ENCODE results near the gene BICD1.
A peak's percentile ranks its signal among the peaks of the same experiment; 100 is the strongest.
"Not testable (repeated sequence)": the region's sequence is repeated elsewhere in the genome, so short reads cannot be mapped to it uniquely, and the experiment has no call there.

The BICD1 gene

DNA sequence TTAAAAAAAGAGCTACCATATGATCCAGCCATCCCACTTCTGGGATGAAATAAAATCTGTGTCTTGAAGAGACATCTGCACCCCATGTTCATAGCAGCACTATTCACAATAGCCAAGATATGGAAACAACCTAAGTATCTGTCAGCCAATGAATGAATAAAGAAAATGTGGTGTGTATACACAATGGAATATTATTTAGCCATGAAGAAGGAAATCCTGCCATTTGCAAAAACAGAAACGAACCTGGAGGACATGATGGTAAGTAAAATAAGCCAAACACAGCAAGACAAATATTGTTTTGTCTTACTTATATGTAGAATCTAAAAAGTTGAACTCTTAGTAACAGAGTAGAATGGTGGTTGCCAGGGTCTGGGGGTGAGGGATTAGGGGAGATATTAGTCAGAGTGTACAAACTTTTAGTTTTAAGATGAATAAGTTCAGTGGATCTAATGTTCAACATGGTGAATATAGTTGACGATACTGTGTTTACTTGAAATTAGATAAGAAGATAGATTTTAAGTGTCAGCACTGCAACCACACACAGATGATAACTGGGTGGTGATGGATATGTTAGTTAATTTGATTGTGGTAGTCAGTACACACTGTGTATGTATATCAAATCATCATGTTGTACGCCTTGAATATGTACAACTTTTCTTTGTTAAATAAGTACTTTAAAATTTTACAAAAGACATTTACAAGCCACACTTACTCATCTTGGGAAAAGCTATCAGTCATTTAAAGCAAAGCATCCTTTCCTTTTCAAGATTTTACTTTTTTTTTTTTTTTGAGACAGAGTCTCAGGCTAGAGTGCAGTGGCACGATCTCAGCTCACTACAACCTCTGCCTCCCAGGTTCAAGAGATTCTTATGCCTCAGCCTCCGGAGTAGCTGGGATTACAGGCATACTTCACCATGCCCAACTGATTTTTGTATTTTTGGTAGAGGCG is 89.9 kb downstream of the BICD1 start:
- no peak for DNase-seq (ENCODE audit: low spot score)

DNA sequence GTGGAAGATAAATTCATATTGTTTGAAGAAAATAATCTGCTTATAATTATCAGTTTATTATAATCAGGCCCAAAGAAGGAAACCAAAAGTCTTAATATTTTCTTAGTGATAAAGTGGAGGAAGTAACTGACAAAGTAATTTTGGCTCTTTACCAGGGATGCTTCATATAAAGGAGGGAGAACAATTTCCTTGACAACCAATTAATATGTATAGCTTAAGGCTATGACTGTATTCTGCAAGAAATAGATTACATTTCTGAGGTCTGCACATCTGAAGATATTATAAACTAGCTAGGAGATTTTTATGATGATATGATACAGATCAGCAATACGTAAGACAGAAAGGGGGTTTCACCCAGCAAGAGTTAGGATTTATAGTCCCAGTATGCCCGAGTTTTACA is 90.8 kb downstream of the BICD1 start:
- no peak for DNase-seq (ENCODE audit: low spot score)

DNA sequence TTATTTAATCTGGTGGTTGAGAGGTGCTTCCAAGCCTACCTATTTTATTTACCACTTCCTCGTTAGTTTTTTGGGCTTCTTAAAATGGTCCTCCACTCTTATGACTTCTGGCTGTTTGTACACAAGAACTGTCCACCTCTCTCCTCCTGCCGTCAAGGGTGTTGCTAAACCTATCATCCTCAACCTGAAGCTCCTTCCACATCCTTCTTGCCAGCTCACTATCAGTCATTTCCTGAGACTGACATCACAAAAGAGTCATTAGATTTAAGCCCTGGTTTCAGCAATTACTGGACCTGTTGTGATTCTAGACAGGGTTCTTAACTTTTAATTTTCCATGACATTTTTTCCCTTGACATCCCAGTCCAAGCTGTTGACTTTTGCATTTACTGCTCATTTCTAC is 91.9 kb downstream of the BICD1 start:
- DNase-seq (ENCODE audit: low spot score): peak; percentile 21

DNA sequence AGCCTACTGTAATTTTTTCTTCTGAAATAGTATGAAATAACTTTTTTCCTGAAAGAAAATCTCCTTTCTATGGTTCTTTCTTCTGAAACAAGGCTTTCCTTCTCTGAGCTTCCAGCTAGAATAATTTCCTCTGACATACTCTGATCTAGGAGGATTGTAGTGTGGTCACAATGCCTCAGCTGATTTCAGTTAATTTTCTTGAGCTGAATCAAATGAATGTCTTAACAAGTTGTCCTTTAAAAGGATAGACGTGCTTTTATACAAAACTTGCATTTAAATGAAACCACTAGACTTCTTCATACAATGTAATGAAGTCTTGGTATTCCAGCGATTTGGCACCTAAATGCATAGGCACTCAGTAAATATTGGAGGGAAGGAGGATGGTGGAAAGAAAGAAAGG is 94.4 kb downstream of the BICD1 start:
- peak; percentile 61 for DNase-seq (ENCODE audit: low spot score)

DNA sequence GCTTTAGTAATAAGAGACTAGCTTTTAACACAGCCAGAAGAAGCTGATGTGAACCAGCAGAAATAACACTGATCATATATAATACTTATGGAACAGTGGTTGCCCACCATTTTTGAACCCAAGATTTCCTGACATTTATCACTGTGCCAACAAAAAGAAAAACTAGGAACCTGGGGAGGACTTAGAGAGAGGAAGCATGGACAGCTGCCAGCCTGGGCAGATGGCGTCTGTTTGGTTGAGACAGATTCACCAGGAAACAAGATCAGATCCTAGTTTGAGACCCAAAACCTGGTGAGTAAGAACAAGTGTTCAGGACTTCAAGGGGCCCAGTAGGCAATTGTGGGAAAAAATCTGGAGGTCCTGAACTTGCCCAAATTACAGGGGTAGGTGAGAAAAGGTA is 95.3 kb downstream of the BICD1 start:
- DNase-seq (ENCODE audit: low spot score): no peak

DNA sequence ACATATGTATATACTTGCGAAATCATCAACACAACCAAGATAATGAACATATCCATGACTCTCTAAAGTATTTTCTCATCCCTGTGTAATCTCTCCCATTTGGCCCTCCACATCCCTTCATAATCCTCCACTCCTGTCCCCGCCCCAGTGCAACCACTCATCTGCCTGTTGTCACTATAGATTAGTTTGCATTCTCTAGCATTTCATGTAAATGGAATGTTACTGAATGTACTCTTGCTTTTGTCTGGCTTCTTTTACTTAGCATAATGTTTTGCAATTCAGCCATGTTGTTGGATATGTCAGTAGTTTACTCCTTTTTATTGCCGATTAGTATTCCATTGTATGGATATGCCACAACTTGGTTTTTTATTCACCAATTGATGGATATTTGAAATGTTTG is 99.1 kb downstream of the BICD1 start:
- no peak for DNase-seq (ENCODE audit: low spot score)

DNA sequence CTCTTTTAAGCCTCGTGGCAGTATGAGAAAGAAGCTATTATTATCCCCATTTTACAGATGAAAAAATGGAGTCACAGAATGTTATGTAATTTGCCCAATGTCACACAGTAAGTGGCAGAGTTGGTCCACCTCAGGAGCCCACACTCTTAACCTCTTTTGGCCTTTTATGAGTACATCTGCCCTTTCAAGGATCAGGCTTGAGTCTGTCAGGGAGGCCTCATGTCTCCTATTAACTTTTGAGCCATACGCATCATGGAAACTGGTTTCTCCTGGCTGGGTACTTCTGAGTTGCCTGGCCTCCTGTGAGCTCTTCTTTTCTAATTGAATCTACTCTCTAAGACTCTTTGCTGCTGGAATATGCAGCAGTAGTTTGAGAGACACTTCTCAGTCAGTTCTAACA is 101.7 kb downstream of the BICD1 start:
- no peak for DNase-seq (ENCODE audit: low spot score)

- DNase-seq (ENCODE audit: low spot score): no peak
Observed at GRCh38 chr12:32211066-32211899, 104.6 kb downstream of the BICD1 start.

GRCh38 chr12:32211900-32212156 is 105.2 kb downstream of the BICD1 start:
- no peak for DNase-seq (ENCODE audit: low spot score)

GRCh38 chr12:32214723-32215122 is 108.1 kb downstream of the BICD1 start:
- DNase-seq (ENCODE audit: low spot score): no peak

DNA sequence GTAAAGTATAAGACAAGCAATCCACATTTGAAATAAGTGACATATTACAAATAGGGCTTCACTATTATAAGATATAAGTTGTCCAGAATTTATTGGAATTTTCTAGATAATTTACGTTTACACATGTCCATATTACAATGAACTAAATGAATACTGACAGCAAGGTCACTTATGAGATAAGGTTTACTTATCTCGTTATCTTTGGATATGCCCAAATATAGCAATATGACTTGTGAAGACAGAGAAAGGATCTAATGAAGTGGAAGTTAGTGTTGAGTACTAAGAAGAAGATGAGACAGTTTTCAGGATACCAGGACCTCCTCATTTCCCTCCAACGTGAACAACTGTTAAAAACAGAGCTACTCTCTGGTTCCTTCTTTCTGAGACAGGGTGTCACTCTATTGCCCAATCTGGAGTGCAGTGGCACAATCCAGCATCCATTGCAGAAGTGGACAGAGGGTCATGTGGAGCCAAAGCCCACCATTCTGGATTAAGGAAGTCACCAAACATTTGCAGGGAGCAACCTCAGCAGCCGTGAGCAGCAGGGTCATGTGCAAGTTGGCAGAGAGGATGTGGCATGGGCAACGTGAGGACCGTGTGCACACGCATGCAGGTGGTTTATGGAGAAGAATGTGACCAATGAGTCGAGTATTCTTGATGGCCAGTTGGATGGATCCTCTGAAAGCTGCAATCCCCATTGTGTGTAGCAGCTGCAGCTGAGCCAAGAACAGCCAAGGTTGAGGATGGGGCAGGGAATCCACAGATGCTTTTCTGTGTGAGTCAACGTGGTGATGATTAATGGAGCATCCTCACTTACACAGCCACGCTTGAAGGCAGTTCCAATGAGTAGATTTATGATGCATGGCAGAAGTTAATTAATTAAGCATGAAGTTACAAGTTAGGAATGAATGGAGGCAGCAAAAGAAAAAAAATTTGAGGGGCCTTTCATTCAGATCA is 111.0 kb downstream of the BICD1 start:
- no peak for DNase-seq (ENCODE audit: low spot score)

DNA sequence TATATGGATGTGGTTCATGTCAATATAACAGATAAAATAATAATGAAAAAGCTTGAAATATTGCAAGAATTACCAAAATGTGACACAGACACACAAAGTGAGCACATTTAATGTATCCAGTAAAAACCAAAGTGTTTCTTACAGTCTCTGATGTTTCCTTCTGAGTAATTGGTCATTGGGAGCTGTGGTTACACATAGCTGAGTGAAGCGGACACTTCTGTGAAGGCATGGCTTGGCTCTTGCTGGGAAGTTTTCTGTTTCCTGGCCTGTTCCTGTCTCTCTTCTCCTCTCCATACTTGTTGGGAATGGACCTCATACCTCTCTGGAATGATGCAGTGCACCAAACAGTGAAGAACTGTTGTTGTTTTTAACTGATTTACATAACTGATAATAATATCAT is 117.3 kb downstream of the BICD1 start:
- DNase-seq (ENCODE audit: low spot score): no peak

DNA sequence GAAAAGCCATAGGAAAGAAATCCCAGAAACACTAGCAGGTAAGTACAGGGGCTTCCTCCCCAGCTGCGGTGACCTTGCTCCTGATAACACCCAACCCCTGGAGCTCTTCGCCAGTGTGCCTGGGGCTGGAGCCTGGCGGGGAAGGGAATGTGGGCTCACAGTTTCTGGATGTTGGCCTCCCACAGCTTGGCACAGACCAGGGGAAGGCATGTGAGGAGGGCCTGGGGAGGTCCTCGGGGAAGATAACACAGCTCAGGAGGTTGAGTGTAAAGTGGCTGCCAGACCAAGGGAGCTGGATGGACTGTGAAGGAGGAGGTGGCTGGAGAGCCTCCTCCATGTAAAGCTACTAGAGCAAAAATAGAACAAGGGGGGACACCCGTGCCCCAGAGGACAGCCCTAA is 120.1 kb downstream of the BICD1 start:
- no peak for DNase-seq (ENCODE audit: low spot score)

DNA sequence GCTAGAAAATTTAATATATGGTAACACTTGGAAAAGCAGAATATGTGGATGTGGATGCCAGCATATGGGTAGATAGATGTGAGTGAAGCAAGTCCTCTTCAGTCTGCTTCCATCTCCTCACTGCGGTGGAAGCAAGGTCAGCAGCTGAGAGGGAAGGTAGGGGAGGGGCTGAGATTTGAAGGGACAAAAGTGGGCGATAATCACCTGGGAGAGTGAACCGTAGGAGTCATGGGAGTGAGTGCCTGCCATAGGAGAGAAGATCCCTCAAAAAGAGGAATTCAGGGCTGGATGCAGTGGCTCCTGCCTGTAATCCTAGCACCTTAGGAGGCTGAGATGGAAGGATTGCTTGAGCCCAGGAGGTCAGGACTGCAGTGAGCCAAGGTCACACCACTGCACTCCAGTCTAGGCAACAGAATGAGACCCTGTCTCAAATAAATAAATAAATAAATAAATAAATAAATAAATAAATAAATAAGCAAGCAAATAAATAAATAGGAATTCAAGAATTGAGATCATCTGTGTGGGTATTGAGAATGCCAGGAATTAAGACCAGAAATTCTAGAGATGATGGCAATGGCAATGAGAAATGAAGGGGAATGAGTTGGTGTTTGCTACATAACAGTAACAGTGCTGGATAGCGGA is 123.4 kb downstream of the BICD1 start:
- DNase-seq (ENCODE audit: low spot score): no peak

- DNase-seq (ENCODE audit: low spot score): no peak
Observed at GRCh38 chr12:32230613-32230993, 124.0 kb downstream of the BICD1 start.

DNA sequence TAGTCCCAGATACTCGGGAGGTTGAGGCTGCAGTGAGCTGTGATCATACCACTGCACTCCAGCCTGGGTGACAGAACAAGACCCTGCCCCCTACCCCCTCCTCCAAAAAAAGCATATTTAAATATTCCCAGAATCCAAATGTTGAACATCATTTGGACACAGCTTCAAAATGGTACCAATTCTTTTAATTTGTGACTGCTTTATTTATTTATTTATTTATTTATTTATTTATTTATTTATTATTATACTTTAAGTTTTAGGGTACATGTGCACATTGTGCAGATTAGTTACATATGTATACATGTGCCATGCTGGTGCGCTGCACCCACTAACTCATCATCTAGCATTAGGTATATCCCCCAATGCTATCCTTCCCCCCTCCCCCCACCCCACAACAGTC is 124.7 kb downstream of the BICD1 start:
- not testable (repeated sequence) for DNase-seq (ENCODE audit: low spot score)

GRCh38 chr12:32233568-32233967 is 126.9 kb downstream of the BICD1 start:
- no peak for DNase-seq (ENCODE audit: low spot score)

DNA sequence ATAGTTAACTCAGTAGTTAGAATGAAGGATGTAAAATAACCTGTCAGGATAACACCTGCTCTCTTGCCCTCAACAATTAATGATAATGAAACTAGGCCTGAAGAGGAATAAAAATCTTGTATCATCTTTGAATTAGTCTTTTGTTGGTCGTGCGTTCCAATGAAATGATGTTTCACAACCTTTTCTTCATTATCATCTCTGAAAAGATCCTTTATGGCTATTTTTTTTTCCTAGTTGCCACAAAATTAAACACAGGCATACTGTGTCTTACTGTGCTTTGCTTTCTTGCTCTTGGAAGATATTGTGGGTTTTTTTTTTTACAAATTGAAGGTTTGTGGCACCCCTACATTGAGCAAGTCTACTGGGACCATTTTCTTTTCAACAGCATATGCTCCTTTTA is 128.6 kb downstream of the BICD1 start:
- peak; percentile 30 for DNase-seq (ENCODE audit: low spot score)

GRCh38 chr12:32240162-32240561 is 133.5 kb downstream of the BICD1 start:
- no peak for DNase-seq (ENCODE audit: low spot score)

GRCh38 chr12:32240831-32241230 is 134.2 kb downstream of the BICD1 start:
- no peak for DNase-seq (ENCODE audit: low spot score)

GRCh38 chr12:32242641-32243040 is 136.0 kb downstream of the BICD1 start:
- no peak for DNase-seq (ENCODE audit: low spot score)
